HG03280 (cell line): Measurements from ENCODE around the gene CIT.
"Not testable (repeated sequence)": the region's sequence is repeated elsewhere in the genome, so short reads cannot be mapped to it uniquely, and the experiment has no call there.

Experiments used
- ATAC-seq: cut with Tn5 transposase; IDR thresholded peaks from one replicate; pipeline ENCODE4 v1.9.1; 2021; ENCODE audit warnings: mild to moderate bottlenecking, moderate library complexity; ENCODE audit not compliant: unreplicated experiment

Gene CIT

GRCh38 chr12:119876761-119877638 is at the start of gene CIT:
Gene CIT (minus strand): TSS chr12:119877320. CDS start chr12:119876168, 1,152 bp downstream.
- peak; percentile 99 for ATAC-seq

- ATAC-seq, result no peak
These were observed 48.1 kb upstream of the CIT start for GRCh38 chr12:119925269-119925668.

GRCh38 chr12:119920064-119920463 is 42.9 kb upstream of the CIT start:
- no peak for ATAC-seq

GRCh38 chr12:119915894-119916510 is 38.9 kb upstream of the CIT start:
- ATAC-seq, result no peak

- ATAC-seq, result no peak
These were observed 37.5 kb upstream of the CIT start for GRCh38 chr12:119914666-119915065.

- ATAC-seq, result no peak
These were observed 36.6 kb upstream of the CIT start for GRCh38 chr12:119913536-119914330.

GRCh38 chr12:119911182-119911581 is 34.1 kb upstream of the CIT start:
- no peak for ATAC-seq

- no peak for ATAC-seq
These were observed 33.5 kb upstream of the CIT start for GRCh38 chr12:119910586-119910985.

- ATAC-seq, result peak; percentile 75
These were observed 25.0 kb upstream of the CIT start for GRCh38 chr12:119902084-119902509.

GRCh38 chr12:119901670-119902069 is 24.6 kb upstream of the CIT start:
- no peak for ATAC-seq

GRCh38 chr12:119894916-119895315 is 17.8 kb upstream of the CIT start:
- ATAC-seq, result no peak

- ATAC-seq, result not testable (repeated sequence)
These were observed 15.5 kb upstream of the CIT start for GRCh38 chr12:119892611-119893010.

- ATAC-seq, result no peak
These were observed 8.4 kb upstream of the CIT start for GRCh38 chr12:119885549-119885948.

GRCh38 chr12:119883791-119884190 is 6.7 kb upstream of the CIT start:
- ATAC-seq, result not testable (repeated sequence)

GRCh38 chr12:119883237-119883636 is 6.1 kb upstream of the CIT start:
- no peak for ATAC-seq

- ATAC-seq, result no peak
These were observed 474 bp upstream of the CIT start for GRCh38 chr12:119877639-119877948.

- ATAC-seq, result no peak
These were observed 6.7 kb downstream of the CIT start for GRCh38 chr12:119870457-119870856.

- ATAC-seq, result no peak
These were observed 7.4 kb downstream of the CIT start for GRCh38 chr12:119869720-119870119.

- no peak for ATAC-seq
These were observed 8.1 kb downstream of the CIT start for GRCh38 chr12:119868992-119869391.

GRCh38 chr12:119864591-119864990 is 12.5 kb downstream of the CIT start:
- no peak for ATAC-seq

GRCh38 chr12:119859241-119859640 is 17.9 kb downstream of the CIT start:
- no peak for ATAC-seq
